Measurements from ENCODE around the gene B4GALT3.
A peak's percentile ranks its signal among the peaks of the same experiment; 100 is the strongest.

B4GALT3 gene

GRCh38 chr1:161201836-161202712 is 24.8 kb upstream of the B4GALT3 start, which contains the start of gene NDUFS2:
NDUFS2 (plus strand) TSS chr1:161202367; CDS start chr1:161202386, 19 bp downstream.
- peak; percentile 97 to 98 for DNase-seq

- DNase-seq: peak; percentile 47 to 64
Measured at GRCh38 chr1:161200992-161201835, 23.9 kb upstream of the B4GALT3 start.

- DNase-seq: no peak
Measured at GRCh38 chr1:161200421-161200991, 23.2 kb upstream of the B4GALT3 start.

- no peak for DNase-seq
Measured at GRCh38 chr1:161199506-161200139, 22.3 kb upstream of the B4GALT3 start.

DNA sequence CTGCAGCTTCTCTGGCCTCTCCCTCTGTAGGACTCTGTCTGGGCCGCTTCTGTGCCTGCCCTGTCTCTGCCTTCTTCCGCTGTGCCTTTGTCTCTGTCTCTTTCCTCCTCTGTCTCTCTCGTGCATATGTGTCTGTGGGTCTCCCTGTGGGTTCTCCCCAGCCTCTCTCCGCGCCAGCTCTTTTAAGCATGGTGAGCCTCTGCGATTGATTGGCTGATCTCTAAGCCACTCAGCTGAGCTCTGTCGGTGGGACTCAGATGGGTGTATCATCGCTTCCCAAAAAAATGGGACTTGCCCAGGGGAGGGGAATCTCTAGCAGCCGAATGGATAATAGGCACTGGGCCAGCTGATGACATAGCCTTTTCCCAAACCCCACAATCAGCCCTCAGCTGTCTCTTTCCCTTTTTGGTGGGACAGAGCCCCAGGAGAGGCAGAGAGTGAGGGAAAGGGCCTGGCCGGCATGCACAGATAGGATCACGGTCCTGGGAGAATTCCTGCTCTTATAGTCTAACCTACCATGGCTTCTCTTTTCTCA is 21.7 kb upstream of the B4GALT3 start, which contains the start of gene ADAMTS4:
Gene ADAMTS4 (minus strand): TSS at position 158 of the 535 bp plus-strand sequence. CDS start 427 bp downstream, outside the sequence.
- DNase-seq: no peak

- no peak for DNase-seq
Measured at GRCh38 chr1:161198194-161198896, 21.0 kb upstream of the B4GALT3 start.

GRCh38 chr1:161197560-161198193 is 20.4 kb upstream of the B4GALT3 start:
- DNase-seq: no peak

- no peak for DNase-seq
Measured at GRCh38 chr1:161196521-161197451, 19.5 kb upstream of the B4GALT3 start.

DNA sequence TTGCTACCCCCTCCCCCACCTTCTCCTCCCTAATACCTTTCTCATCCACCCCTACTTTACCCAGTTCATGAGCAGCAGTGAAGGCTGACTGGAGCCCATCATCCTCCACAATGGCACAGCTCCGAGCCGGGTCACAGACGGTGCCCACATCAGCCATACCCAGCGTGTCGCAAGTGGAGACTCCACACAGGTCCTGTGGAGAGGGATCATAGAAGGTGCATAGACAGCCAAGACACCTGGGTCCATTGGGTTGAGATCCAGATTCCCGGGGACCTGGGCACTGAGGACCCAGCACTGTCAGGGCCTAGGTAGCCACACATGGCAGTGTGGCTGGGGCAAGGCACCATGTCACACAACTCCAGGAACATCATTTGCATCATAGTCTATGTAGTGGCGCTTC is 18.8 kb upstream of the B4GALT3 start:
- no peak for DNase-seq

DNA sequence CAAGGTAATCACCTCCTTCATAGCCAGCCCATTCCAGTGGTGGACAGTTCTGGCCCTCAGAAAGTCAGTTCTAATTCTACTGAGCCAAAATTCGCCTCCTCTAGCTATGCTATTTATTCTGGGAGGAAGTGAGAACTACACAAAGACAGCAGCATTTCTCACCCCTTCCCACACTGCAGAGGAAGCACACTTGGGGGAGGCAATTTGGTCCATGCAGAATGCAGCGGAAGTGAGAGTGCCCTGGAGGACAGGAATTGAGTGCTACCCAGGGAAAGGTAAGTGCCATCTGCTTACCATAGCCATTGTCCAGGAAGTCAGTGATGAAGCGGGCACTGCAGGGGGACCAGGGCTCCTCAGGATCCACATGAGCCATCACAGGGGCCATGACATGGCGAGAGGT is 17.9 kb upstream of the B4GALT3 start:
- DNase-seq: peak; percentile 61 to 64

DNA sequence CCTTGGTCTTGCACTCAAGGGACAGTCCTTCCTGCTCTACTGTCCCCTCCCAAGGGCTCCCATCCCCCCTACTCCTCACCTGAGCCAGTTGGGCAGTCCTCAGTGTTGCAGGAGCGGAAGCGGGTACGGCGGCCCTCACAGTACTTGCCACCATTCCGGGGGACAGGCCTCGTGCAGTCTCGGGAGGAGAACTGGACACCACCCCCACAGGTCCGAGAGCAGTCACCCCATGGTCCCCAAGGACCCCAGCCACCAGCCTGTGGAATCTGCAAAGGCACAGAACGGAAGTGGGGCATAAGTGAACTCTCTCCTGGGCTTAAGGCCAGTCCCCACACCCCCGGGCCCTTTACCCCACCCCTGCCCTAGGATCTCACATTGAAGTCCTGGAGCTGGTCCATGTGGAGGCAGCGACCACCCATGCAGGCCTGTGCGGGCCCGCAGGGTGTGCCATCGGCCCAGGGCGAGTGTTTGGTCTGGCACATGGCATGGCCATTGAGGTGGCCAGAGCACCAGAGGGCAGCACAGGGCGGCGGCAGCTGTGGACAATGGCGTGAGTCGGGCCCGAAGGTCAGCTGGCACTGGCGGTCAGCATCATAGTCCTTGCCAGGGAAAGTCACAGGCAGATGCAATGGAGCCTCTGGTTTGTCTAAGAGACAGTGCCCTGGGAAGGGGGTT is 16.4 kb upstream of the B4GALT3 start:
- no peak for DNase-seq

DNA sequence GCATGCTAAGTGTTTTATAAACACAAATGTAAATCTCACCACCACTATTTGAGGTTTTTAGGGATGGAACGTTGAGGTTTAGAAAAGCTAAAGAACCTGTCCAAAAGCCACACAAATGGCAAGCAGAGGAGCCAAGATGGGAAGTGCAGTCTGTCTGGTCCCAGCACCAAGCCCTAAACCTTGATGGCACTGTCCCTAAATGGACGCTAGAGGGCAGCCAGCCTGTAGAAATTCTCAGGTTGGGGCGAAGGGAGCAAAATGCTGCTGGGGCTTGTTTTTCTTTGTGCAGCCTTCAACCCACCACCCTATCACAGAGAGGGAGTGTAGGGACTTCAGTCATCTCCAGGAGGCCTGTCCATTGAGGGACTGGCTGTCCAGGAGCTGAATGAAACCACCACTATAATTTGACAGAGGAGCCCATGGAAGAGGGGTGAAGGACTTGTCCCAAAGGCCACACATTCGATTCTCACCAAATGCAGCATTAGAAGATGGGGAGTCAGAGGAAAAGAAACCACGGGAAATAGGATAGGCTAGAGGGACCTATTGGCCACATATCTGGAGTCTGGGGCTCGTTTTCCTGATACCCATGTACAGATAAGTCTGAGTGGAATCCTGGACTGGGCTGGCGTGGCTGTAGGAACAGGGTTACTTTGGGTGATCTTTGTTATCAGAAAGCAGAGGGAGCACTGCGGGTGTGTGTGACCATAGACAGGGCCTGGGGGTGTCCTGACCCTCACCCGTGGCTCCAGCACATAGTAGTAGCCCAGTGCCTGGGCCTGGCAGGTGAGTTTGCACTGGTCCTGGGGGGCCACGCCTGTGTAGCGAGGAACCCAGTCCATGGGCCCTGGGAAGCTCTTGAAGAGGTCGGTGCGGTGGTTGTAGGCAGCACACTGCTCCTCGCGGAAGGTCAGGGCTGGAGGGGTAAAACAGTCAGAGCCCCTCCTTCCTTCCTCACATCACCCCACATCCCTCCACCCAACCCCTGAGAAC is 15.5 kb upstream of the B4GALT3 start:
- DNase-seq: peak; percentile 62 to 86

- DNase-seq: no peak
Measured at GRCh38 chr1:161191971-161192370, 14.7 kb upstream of the B4GALT3 start.

DNA sequence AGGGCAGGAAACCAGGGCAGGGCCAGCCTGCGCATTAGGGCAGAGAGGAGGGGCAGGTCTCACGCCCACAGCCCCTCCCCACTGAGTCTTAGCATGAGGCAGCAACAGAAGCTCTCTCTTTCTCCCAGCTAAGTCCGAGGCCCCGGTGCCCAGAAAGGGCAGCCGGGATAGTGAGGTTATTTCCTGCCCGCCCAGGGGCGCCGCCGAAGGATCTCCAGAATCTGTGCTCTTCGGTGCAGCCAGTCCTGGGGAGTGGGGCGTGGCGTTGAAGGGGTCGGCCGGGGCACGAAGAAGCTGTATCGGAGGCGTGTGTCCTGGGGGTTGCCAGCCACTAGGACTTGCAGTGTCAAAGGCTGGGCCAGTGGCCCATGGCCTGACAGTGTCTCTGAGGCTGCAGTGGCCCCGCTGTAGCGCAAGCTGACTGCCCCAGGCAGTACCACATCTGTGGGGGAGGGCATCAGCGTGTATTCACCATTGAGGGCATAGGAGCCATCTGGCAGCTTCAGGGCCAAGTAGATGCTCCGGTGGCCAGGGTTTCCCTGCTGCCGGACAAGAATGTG is 13.7 kb upstream of the B4GALT3 start:
- DNase-seq: no peak

- DNase-seq: no peak
Measured at GRCh38 chr1:161189036-161189435, 11.7 kb upstream of the B4GALT3 start.

- DNase-seq: no peak
Measured at GRCh38 chr1:161188381-161188780, 11.1 kb upstream of the B4GALT3 start.

- DNase-seq: no peak
Measured at GRCh38 chr1:161187311-161187710, 10.0 kb upstream of the B4GALT3 start.

Measured in inflammatory macrophage treated with lipopolysaccharide for 1 hour (primary cell).